H9 (cell line): Measurements from ENCODE around the gene SHISA9. TPM values are rescaled to one million over a fixed set of nuclear protein-coding genes. Genes with fewer than 3 reads are reported as not detected.

Source experiments
- DNase-seq: peaks from one replicate; pipeline ENCODE4 v3.0.0-alpha.2; 2017
- H2AFZ ChIP-seq: one replicate; pipeline ENCODE4 v1.6.1; 2013; ENCODE audit warnings: mild to moderate bottlenecking, low read length, control low read depth, moderate library complexity
- H2AK5ac ChIP-seq: 2 replicates; pipeline ENCODE4 v1.6.1; 2013; ENCODE audit warnings: low read length, control low read depth, mixed read lengths; ENCODE audit not compliant: insufficient read length
- H2BK120ac ChIP-seq: one replicate; pipeline ENCODE4 v1.6.1; 2013; ENCODE audit warnings: low read depth, mild to moderate bottlenecking, low read length, control low read depth, inconsistent platforms; ENCODE audit not compliant: poor library complexity, severe bottlenecking
- H2BK12ac ChIP-seq: 2 replicates; pipeline ENCODE4 v1.6.1; 2013; ENCODE audit warnings: low read length, control low read depth, mixed read lengths, low read depth; ENCODE audit not compliant: insufficient read length
- H2BK15ac ChIP-seq: 2 replicates; pipeline ENCODE4 v1.6.1; 2013; ENCODE audit warnings: low read depth, low read length, control low read depth
- H2BK20ac ChIP-seq: one replicate; pipeline ENCODE4 v1.6.1; 2013; ENCODE audit warnings: low read depth, mild to moderate bottlenecking, low read length, control low read depth, inconsistent platforms; ENCODE audit not compliant: poor library complexity, severe bottlenecking
- H2BK5ac ChIP-seq: 2 replicates; pipeline ENCODE4 v1.6.1; 2013; ENCODE audit warnings: low read length, control low read depth, mixed read lengths; ENCODE audit not compliant: insufficient read length
- H3K14ac ChIP-seq: 2 replicates; pipeline ENCODE4 v1.6.1; 2013; ENCODE audit warnings: low read length, control low read depth; ENCODE audit not compliant: insufficient read depth
- H3K18ac ChIP-seq: 2 replicates; pipeline ENCODE4 v1.6.1; 2013; ENCODE audit warnings: low read depth, mild to moderate bottlenecking, mixed read lengths, low read length, control low read depth; ENCODE audit not compliant: insufficient read length
- H3K23ac ChIP-seq: 2 replicates; pipeline ENCODE4 v1.6.1; 2013; ENCODE audit warnings: low read length, control low read depth, mixed read lengths, low read depth; ENCODE audit not compliant: insufficient read length
- H3K23me2 ChIP-seq: 2 replicates; pipeline ENCODE4 v1.6.1; 2013; ENCODE audit warnings: low read depth, mild to moderate bottlenecking, mixed read lengths, low read length, control low read depth; ENCODE audit not compliant: insufficient read length, poor library complexity, severe bottlenecking
- H3K27ac ChIP-seq: 2 replicates; pipeline ENCODE4 v1.5.1; 2013; ENCODE audit warnings: low read length, control low read depth, mixed read lengths, low read depth; ENCODE audit not compliant: insufficient read length
- H3K27me3 ChIP-seq: 2 replicates; pipeline ENCODE4 v1.6.1; 2013; ENCODE audit warnings: low read length, control low read depth, inconsistent platforms; ENCODE audit not compliant: insufficient read depth
- H3K4ac ChIP-seq: 2 replicates; pipeline ENCODE4 v1.6.1; 2013; ENCODE audit warnings: low read depth, mild to moderate bottlenecking, control low read depth, inconsistent platforms, low read length, moderate library complexity
- H3K4me1 ChIP-seq: 2 replicates; pipeline ENCODE4 v1.6.1; 2013; ENCODE audit warnings: low read length, control low read depth, inconsistent platforms; ENCODE audit not compliant: insufficient read depth
- H3K4me2 ChIP-seq: 2 replicates; pipeline ENCODE4 v1.6.1; 2013; ENCODE audit warnings: low read length, control low read depth, mixed read lengths; ENCODE audit not compliant: insufficient read length, insufficient read depth
- H3K56ac ChIP-seq: 2 replicates; pipeline ENCODE4 v1.6.1; 2013; ENCODE audit warnings: low read depth, mild to moderate bottlenecking, mixed read lengths, low read length, control low read depth; ENCODE audit not compliant: insufficient read length
- H3K79me1 ChIP-seq: 2 replicates; pipeline ENCODE4 v1.6.1; 2013; ENCODE audit warnings: low read depth, mild to moderate bottlenecking, moderate library complexity, low read length, control low read depth, inconsistent platforms; ENCODE audit not compliant: insufficient read depth, poor library complexity, severe bottlenecking
- H3K79me2 ChIP-seq: 2 replicates; pipeline ENCODE4 v1.6.1; 2013; ENCODE audit warnings: low read length, control low read depth, inconsistent platforms; ENCODE audit not compliant: insufficient read depth
- H3K9ac ChIP-seq: 2 replicates; pipeline ENCODE4 v1.6.1; 2013; ENCODE audit warnings: low read length, control low read depth, mixed read lengths; ENCODE audit not compliant: insufficient read length; ENCODE audit errors: extremely low read depth
- H3K9me3 ChIP-seq: one replicate; pipeline ENCODE4 v1.6.1; 2013; ENCODE audit warnings: low read depth, low read length, inconsistent platforms; ENCODE audit not compliant: control insufficient read depth
- H3T11ph ChIP-seq: one replicate; pipeline ENCODE4 v1.6.1; 2013; ENCODE audit warnings: mild to moderate bottlenecking, low read length, control low read depth, inconsistent platforms
- H4K20me1 ChIP-seq: one replicate; pipeline ENCODE4 v1.6.1; 2013; ENCODE audit not compliant: control insufficient read depth, insufficient read length, insufficient read depth
- H4K5ac ChIP-seq: 2 replicates; pipeline ENCODE4 v1.6.1; 2013; ENCODE audit warnings: low read depth, mild to moderate bottlenecking, mixed read lengths, low read length, control low read depth; ENCODE audit not compliant: insufficient read length
- H4K8ac ChIP-seq: replicated peaks from 2 replicates; pipeline ENCODE4 v1.6.1; 2013; ENCODE audit warnings: low read length, control low read depth, mixed read lengths, low read depth; ENCODE audit not compliant: insufficient read length
- H4K91ac ChIP-seq: 2 replicates; pipeline ENCODE4 v1.6.1; 2013; ENCODE audit warnings: low read depth, mild to moderate bottlenecking, moderate library complexity, mixed read lengths, low read length, control low read depth; ENCODE audit not compliant: insufficient read length
- H3K27ac Mint-ChIP-seq, 3 experiments: 2 replicates in 2 of 3; 3 replicates in 1 of 3; pipeline ENCODE4 v1.8.0; 2020 to 2021; ENCODE audit warnings: mixed read lengths in 3 of 3, mild to moderate bottlenecking in 1 of 3, moderate library complexity in 1 of 3
- H3K27me3 Mint-ChIP-seq: 2 replicates; pipeline ENCODE4 v1.8.0; 2021; ENCODE audit warnings: low read depth, mild to moderate bottlenecking, moderate library complexity, mixed read lengths
- H3K36me3 Mint-ChIP-seq, 3 experiments: 2 replicates in 2 of 3; 3 replicates in 1 of 3; pipeline ENCODE4 v1.8.0; 2020 to 2021; ENCODE audit warnings: low read depth in 3 of 3, mixed read lengths in 3 of 3; ENCODE audit not compliant: insufficient read depth in 1 of 3
- H3K4me1 Mint-ChIP-seq, 2 experiments: 2 replicates each; pipeline ENCODE4 v1.8.0; 2020; ENCODE audit warnings: mixed read lengths in 2 of 2
- H3K4me3 Mint-ChIP-seq, 2 experiments: 2 replicates in 1 of 2; 3 replicates in 1 of 2; pipeline ENCODE4 v1.8.0; 2020 to 2021; ENCODE audit warnings: mild to moderate bottlenecking in 2 of 2, mixed read lengths in 2 of 2, moderate library complexity in 1 of 2
- H3K9me3 Mint-ChIP-seq, 2 experiments: 2 replicates in 1 of 2; 3 replicates in 1 of 2; pipeline ENCODE4 v1.8.0; 2020; ENCODE audit warnings: mild to moderate bottlenecking in 2 of 2, mixed read lengths in 2 of 2, moderate library complexity in 1 of 2
- CTCF ChIP-seq: fragments of 200-600 bp; sonication (generic); conservative IDR thresholded peaks from 3 replicates; pipeline ENCODE4 v1.8.0; 2021; ENCODE audit warnings: antibody characterized with exemption, mild to moderate bottlenecking
- WGBS: extraction: QIAGEN DNeasy Blood & Tissue Kit; methylation state at CpG from one replicate; pipeline ENCODE4 v1.1.7; 2013; ENCODE audit warnings: missing lambda C conversion rate, low lambda C conversion rate, mixed read lengths; ENCODE audit not compliant: insufficient read length; ENCODE audit errors: extremely low coverage; 5-methylcytosine and 5-hydroxymethylcytosine counted together
- total RNA-seq: library from RNA; stranded (reverse); gene quantifications from 2 replicates; pipeline ENCODE4 v1.2.1, GENCODE V29; 2021

Gene SHISA9
- total RNA-seq, 1 experiment from 2014 or later = 7.0 TPM

GRCh38 chr16:12971241-12971640 lies 69.8 kb downstream of the SHISA9 start:
- Histone ChIP-seq H3K18ac (no peak overlapping the region), H2BK12ac (no peak overlapping the region), H4K91ac (no peak overlapping the region), H4K20me1 (no peaks in the 10 kb centered on the region), H3K14ac (no peak overlapping the region; the same call in 1 of the 2 replicates), H3K27me3 (no peaks in the 10 kb centered on the region), H3K23me2 (no peaks in the 10 kb centered on the region), H3K79me2 (no peaks in the 10 kb centered on the region; the same call in 1 of the 2 replicates), H4K5ac (no peak overlapping the region), H2AK5ac (no peak overlapping the region), H4K8ac (no peak overlapping the region), H3K4me1 (peaks cover 7% of the 10 kb centered on the region; the same call in 1 of the 2 replicates), H3K4ac (no peak overlapping the region), H2BK15ac (no peak overlapping the region), H2AFZ (no peak overlapping the region), H3K9ac (no peak overlapping the region), H3K56ac (no peak overlapping the region), H3K4me2 (no peak overlapping the region), H2BK5ac (no peak overlapping the region), H3K9me3 (no peaks in the 10 kb centered on the region), H3T11ph (no peak overlapping the region), H2BK20ac (no peak overlapping the region), H2BK120ac (no peak overlapping the region), H3K27ac (no peak overlapping the region), H3K23ac (no peak overlapping the region), H3K79me1 (no peaks in the 10 kb centered on the region)
- no peak overlapping the region for H3K4me3 Mint-ChIP-seq
- no peak for DNase-seq
- peak overlapping the region in 1 of 3 experiments; percentile 78; a peak in 2 of 7 replicates for H3K27ac Mint-ChIP-seq
- H3K4me1 Mint-ChIP-seq = peaks cover 5 to 19% of the 10 kb centered on the region in 2 experiments
- no peaks in the 10 kb centered on the region for H3K27me3 Mint-ChIP-seq
- WGBS = no CpG with 5 or more reads among the region's 2 CpGs
- H3K9me3 Mint-ChIP-seq = no peaks in the 10 kb centered on the region
- no peaks in the 10 kb centered on the region for H3K36me3 Mint-ChIP-seq
- no peak for TF ChIP-seq CTCF
